ENCODE results near the gene RASAL3. TPM values are rescaled to one million over a fixed set of nuclear protein-coding genes. Genes with fewer than 3 reads are reported as not detected.
"Not testable (repeated sequence)": the region's sequence is repeated elsewhere in the genome, so short reads cannot be mapped to it uniquely, and the experiment has no call there.

Gene RASAL3
- 10 to 100 TPM; 75.0 to 83.4 TPM for total RNA-seq

GRCh38 chr19:15464394-15465385 is at the start of gene RASAL3:
Gene RASAL3, minus strand, starts transcription at chr19:15464544. Its CDS starts 186 bp downstream, at chr19:15464358.
- H3K27me3 Mint-ChIP-seq = peaks cover 4% of the 10 kb centered on the region
- H3K4me1 Mint-ChIP-seq = peaks cover 59% of the 10 kb centered on the region
- peaks cover 3% of the 10 kb centered on the region for H3K9me3 Mint-ChIP-seq

GRCh38 chr19:15511671-15512424 is 47.5 kb upstream of the RASAL3 start:
- Mint-ChIP-seq H3K4me1 (peaks cover 38% of the 10 kb centered on the region), H3K9me3 (peaks cover 8% of the 10 kb centered on the region), H3K27me3 (peaks cover 20% of the 10 kb centered on the region), H3K4me3 (no peak overlapping the region), H3K27ac (no peak overlapping the region), H3K36me3 (peaks cover 12% of the 10 kb centered on the region)
- no peak for DNase-seq

More at GRCh38 chr19:15464394-15465385, at the start of gene RASAL3:
- peak; percentile 74 for DNase-seq
- Mint-ChIP-seq H3K36me3 (peaks cover 31% of the 10 kb centered on the region), H3K27ac (peak within 1 kb of the TSS; percentile 86), H3K4me3 (peak within 1 kb of the TSS; percentile 90)

GRCh38 chr19:15508035-15508710 is 43.8 kb upstream of the RASAL3 start, which contains the start of gene CYP4F22:
Gene CYP4F22, plus strand, starts transcription at chr19:15508525. Its CDS starts 16,812 bp downstream, at chr19:15525337.
- peaks cover 21% of the 10 kb centered on the region for H3K4me1 Mint-ChIP-seq
- no peaks in the 10 kb centered on the region for H3K36me3 Mint-ChIP-seq
- H3K27me3 Mint-ChIP-seq = peaks cover 20% of the 10 kb centered on the region
- H3K27ac Mint-ChIP-seq = no peak within 1 kb of the TSS
- peak; percentile 36 for DNase-seq
- peak within 1 kb of the TSS; percentile 77 for H3K4me3 Mint-ChIP-seq
- H3K9me3 Mint-ChIP-seq = no peaks in the 10 kb centered on the region

- H3K36me3 Mint-ChIP-seq = no peaks in the 10 kb centered on the region
- no peak overlapping the region for H3K27ac Mint-ChIP-seq
Observed at GRCh38 chr19:15507068-15508034, 43.0 kb upstream of the RASAL3 start.

GRCh38 chr19:15506074-15506571 is 41.8 kb upstream of the RASAL3 start:
- peaks cover 19% of the 10 kb centered on the region for H3K4me1 Mint-ChIP-seq
- no peak for DNase-seq
- no peak overlapping the region for H3K27ac Mint-ChIP-seq
- peaks cover 20% of the 10 kb centered on the region for H3K27me3 Mint-ChIP-seq
- H3K9me3 Mint-ChIP-seq = no peaks in the 10 kb centered on the region
- H3K4me3 Mint-ChIP-seq = no peak overlapping the region
- H3K36me3 Mint-ChIP-seq = no peaks in the 10 kb centered on the region

More at GRCh38 chr19:15507068-15508034, 43.0 kb upstream of the RASAL3 start:
- Mint-ChIP-seq H3K4me1 (peaks cover 21% of the 10 kb centered on the region), H3K27me3 (peaks cover 20% of the 10 kb centered on the region), H3K4me3 (no peak overlapping the region), H3K9me3 (no peaks in the 10 kb centered on the region)
- DNase-seq = no peak

- Mint-ChIP-seq H3K27ac (no peak overlapping the region), H3K9me3 (no peaks in the 10 kb centered on the region), H3K4me1 (peaks cover 6% of the 10 kb centered on the region), H3K4me3 (no peak overlapping the region), H3K36me3 (no peaks in the 10 kb centered on the region), H3K27me3 (no peaks in the 10 kb centered on the region)
- no peak for DNase-seq
Observed at GRCh38 chr19:15502264-15502663, 37.9 kb upstream of the RASAL3 start.

DNA sequence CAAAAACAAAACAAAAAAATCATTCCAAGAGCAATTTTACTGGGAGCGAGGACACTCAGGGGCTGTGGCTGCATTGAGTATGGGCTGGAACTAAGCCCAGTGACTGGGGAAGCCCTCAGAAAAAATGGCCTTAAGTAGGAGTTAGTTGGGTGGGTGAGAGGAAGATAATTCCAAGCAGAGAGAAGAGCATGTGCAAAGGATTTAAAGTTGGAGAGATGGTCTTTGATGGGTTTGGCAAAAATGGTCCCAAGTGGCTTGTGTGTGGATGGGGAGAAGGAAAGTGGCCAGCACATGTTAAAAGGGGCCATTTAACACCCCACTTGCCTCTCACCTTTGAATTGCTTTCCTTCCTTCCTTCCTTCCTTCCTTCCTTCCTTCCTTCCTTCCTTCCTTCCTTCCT is 37.3 kb upstream of the RASAL3 start:
- Mint-ChIP-seq H3K4me3 (no peak overlapping the region), H3K36me3 (no peaks in the 10 kb centered on the region), H3K27me3 (no peaks in the 10 kb centered on the region)

GRCh38 chr19:15498910-15499309 is 34.6 kb upstream of the RASAL3 start:
- H3K27ac Mint-ChIP-seq = no peak overlapping the region
- H3K27me3 Mint-ChIP-seq = no peaks in the 10 kb centered on the region
- H3K4me3 Mint-ChIP-seq = no peak overlapping the region
- H3K9me3 Mint-ChIP-seq = no peaks in the 10 kb centered on the region
- no peak for DNase-seq
- no peaks in the 10 kb centered on the region for H3K36me3 Mint-ChIP-seq
- peaks cover 6% of the 10 kb centered on the region for H3K4me1 Mint-ChIP-seq

More for the DNA sequence above, 37.3 kb upstream of the RASAL3 start:
- DNase-seq = no peak
- H3K27ac Mint-ChIP-seq = no peak overlapping the region
- H3K4me1 Mint-ChIP-seq = peaks cover 6% of the 10 kb centered on the region
- no peaks in the 10 kb centered on the region for H3K9me3 Mint-ChIP-seq

- Mint-ChIP-seq H3K27me3 (no peaks in the 10 kb centered on the region), H3K9me3 (no peaks in the 10 kb centered on the region), H3K27ac (no peak overlapping the region), H3K36me3 (no peaks in the 10 kb centered on the region), H3K4me3 (no peak overlapping the region), H3K4me1 (peaks cover 6% of the 10 kb centered on the region)
- no peak for DNase-seq
Observed at GRCh38 chr19:15498156-15498858, 34.0 kb upstream of the RASAL3 start.

GRCh38 chr19:15495151-15495550 is 30.8 kb upstream of the RASAL3 start:
- Mint-ChIP-seq H3K4me1 (peaks cover 6% of the 10 kb centered on the region), H3K4me3 (no peak overlapping the region), H3K36me3 (no peaks in the 10 kb centered on the region), H3K27ac (peak overlapping the region; percentile 25), H3K27me3 (no peaks in the 10 kb centered on the region), H3K9me3 (no peaks in the 10 kb centered on the region)
- DNase-seq = no peak

- Mint-ChIP-seq H3K27me3 (no peaks in the 10 kb centered on the region), H3K36me3 (no peaks in the 10 kb centered on the region), H3K4me1 (peaks cover 6% of the 10 kb centered on the region), H3K9me3 (peaks cover 3% of the 10 kb centered on the region), H3K27ac (no peak overlapping the region), H3K4me3 (no peak overlapping the region)
- no peak for DNase-seq
Observed at GRCh38 chr19:15488489-15489226, 24.3 kb upstream of the RASAL3 start.

- Mint-ChIP-seq H3K36me3 (no peaks in the 10 kb centered on the region), H3K4me3 (no peak overlapping the region), H3K27ac (no peak overlapping the region), H3K9me3 (peaks cover 3% of the 10 kb centered on the region), H3K4me1 (peaks cover 14% of the 10 kb centered on the region), H3K27me3 (no peaks in the 10 kb centered on the region)
- DNase-seq = no peak
Observed at GRCh38 chr19:15487038-15487437, 22.7 kb upstream of the RASAL3 start.

DNA sequence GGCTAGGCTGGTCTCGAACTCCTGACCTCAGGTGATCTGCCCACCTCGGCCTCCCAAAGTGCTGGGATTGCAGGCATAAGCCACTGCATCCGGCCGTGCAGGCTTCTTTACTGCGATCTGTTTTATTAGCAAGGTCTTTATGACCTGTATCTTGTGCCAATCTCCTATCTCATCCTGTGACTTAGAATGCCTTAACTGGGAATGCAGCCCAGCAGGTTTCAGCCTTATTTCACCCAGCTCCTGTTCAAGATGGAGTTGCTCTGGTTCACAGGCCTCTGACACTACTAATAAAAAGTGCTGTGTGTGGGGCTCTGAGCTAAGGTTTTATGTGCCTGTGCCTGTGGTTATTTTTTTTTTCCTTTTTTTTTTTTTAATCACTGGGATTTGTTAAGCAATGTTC is 21.4 kb upstream of the RASAL3 start:
- not testable (repeated sequence) for DNase-seq, H3K9me3 Mint-ChIP-seq, H3K27me3 Mint-ChIP-seq, H3K27ac Mint-ChIP-seq, H3K36me3 Mint-ChIP-seq, H3K4me3 Mint-ChIP-seq
- peaks cover 14% of the 10 kb centered on the region for H3K4me1 Mint-ChIP-seq
